Measurements from ENCODE around the gene PRG2.

GRCh38 chr11:57356268-57356667 is 34.2 kb downstream of the PRG2 start:
- TF ChIP-seq POLR2AphosphoS5 (IDR thresholded peaks at IDR 0.05; ENCODE audit: low read depth, low read length): no peak
- TF ChIP-seq SIN3A (IDR thresholded peaks at IDR 0.05; ENCODE audit: borderline replicate concordance, insufficient read depth, low read length): no peak
- TF ChIP-seq REST (IDR thresholded peaks at IDR 0.05; ENCODE audit: insufficient read depth in 1 of 2, low read depth in 2 of 2, low read length in 2 of 2): no peak
